ENCODE measurements around the gene FAM171A2. TPM values are rescaled to one million over a fixed set of nuclear protein-coding genes. Genes with fewer than 3 reads are reported as not detected.

Gene FAM171A2
- total RNA-seq, 4 donors from 2014 or later = 0.66 to 6.2 (median 1.1) TPM

DNA sequence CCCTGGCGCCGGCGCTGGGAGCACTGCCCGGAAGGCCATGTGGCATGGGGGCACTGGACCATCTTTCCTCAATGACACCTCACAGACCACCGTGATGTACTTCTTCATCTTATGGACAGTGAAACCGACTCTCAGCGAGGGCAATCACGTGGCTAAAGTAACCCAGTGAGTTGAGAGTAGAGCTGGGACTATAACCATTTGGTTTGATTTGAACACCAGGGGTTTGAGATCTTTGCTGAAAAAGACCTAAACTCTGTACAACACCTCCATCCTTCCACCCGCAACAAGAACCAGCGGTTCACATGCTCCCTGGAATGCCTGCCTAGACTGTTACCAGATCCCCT, 22.5 kb upstream of the FAM171A2 start:
- TF ChIP-seq, protein P1, sequence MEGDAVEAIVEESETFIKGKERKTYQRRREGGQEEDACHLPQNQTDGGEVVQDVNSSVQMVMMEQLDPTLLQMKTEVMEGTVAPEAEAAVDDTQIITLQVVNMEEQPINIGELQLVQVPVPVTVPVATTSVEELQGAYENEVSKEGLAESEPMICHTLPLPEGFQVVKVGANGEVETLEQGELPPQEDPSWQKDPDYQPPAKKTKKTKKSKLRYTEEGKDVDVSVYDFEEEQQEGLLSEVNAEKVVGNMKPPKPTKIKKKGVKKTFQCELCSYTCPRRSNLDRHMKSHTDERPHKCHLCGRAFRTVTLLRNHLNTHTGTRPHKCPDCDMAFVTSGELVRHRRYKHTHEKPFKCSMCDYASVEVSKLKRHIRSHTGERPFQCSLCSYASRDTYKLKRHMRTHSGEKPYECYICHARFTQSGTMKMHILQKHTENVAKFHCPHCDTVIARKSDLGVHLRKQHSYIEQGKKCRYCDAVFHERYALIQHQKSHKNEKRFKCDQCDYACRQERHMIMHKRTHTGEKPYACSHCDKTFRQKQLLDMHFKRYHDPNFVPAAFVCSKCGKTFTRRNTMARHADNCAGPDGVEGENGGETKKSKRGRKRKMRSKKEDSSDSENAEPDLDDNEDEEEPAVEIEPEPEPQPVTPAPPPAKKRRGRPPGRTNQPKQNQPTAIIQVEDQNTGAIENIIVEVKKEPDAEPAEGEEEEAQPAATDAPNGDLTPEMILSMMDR (IDR thresholded peaks at IDR 0.05; ENCODE audit: low read depth) = no peak

DNA sequence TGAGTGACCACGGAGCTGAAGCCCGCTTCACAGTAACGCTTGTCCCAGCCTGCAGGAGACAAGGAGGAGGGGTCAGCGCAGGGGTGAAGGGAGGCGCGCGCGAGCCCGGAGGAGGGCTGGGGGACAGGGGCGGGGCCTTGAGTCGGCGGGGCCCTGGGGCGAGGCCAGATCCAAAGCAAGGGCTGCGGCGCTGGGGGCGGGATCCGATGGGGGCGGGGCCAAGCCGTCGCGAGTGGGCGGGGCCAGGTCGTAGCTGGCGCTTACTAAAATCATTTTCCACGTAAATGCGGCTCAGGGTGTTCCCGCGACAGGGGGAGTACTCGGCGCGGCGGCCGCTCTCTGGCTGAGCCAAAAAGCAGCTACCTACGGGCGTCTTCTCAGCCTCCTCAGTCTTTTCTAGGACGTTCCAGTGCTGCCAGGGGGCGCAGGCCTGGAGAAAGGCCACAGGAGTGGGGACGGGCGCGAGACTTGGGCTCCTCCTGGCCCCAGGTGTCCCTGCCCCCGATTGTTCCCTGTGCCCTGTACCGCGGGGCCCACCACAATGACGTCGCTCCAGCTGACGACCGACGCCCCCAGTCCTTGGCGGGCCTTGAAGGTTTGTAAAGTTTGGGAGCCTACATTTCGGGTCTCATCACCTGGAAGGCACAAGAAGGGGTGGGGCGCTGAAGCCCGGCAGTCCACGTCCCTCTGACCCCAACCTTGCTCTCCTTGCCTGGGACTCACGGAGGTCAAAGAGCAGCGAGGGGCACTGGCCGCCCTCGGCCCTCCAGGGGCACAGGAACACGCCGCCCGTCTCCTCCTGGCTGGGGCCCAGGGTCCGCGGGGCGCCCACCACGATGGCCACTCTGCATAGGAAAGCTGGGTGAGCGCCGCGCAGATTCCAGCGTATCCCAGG, 21.9 kb upstream of the FAM171A2 start:
- TF ChIP-seq, protein P1 (IDR thresholded peaks at IDR 0.05; ENCODE audit: low read depth) = no peak

DNA sequence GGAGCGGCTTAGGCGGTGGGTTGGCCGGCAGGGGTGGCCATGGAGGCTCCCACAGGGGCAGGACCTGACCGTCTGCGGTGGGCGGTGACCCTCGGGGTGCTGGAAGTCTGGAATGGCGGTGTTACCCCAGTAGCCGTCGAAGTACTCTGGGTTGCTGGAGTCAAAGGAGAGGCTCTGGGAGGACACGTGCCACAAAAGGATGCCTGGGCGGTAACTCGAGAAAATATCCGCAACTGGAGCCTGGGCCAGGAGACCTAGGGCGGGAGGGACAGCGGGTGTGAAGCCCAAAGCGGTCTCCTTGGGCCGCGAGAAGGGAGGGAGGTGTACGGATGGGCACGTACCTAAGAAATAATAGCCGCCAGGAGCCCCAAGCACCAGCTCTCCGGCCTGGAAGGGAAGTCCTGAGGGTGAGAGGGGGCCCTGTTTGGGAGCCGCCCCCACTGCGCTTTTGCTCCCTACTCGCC, 21.2 kb upstream of the FAM171A2 start:
- TF ChIP-seq, protein P1 (IDR thresholded peaks at IDR 0.05; ENCODE audit: low read depth) = no peak

DNA sequence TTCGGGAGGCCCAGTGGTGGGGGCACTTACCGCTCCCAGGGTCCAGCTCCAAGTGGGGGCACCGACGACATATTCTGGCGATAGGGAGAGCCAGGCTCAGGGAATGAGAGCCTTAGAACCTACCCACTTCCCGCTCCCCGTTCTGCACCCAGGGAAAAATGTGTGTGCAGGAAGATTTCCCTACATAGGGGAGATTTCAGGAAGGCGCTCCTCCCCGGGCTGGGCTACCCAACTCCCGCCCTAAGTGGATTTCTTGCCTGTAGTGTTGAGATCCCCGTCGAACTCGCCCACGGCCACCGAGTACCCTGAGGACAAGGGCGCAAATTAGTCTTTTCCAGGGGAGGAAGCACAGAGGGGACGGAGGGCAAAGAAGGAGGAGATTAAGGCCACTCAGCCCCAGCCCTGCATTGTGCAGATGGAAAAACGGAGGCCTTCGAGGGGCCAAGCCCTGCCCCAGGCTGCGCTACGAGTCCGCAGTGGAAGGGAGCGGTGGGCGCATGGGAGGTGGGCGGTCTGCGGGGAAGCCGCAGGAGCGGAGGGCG, 20.7 kb upstream of the FAM171A2 start:
- TF ChIP-seq, protein P1 (IDR thresholded peaks at IDR 0.05; ENCODE audit: low read depth) = no peak

DNA sequence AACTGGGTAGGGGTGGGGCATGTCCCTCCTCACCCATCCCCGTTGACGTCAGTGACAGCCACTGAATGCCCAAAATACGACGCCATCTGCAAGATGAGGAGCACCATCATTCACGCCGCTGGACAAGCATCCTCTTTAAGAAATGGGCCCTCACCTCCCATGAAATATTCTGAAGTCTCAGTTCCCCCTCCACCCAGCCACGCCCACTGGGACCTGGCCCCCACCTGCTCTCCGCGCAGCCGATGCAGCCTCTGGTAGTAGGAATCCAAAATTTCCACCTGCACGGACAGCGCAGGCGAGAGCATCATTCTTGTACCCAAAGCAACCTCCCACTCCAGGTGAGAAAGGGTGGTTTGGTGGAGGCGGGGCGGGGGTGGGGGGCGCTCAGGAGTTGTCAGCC, 20.2 kb upstream of the FAM171A2 start:
- TF ChIP-seq, protein P1 (IDR thresholded peaks at IDR 0.05; ENCODE audit: low read depth) = no peak

DNA sequence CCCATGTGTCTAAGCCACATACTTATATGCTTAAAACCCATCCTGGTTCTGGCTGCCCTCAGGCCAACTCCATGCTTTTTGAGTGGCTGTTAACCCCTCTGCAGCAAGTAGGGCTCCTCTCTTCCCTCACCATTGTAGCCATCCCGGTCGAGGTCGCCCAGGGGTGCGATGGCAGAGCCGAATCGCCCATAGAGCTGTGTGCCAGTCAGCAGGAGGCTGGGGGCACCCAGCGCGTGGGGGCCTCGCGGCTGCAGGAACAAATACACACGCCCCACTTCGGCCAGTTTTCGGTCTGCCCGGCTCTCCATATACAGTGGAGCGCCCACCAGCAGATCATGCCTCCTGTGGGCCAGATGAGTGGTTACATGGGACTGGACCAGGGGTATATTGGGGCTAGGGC, 19.7 kb upstream of the FAM171A2 start:
- TF ChIP-seq, protein P1 (IDR thresholded peaks at IDR 0.05; ENCODE audit: low read depth) = no peak

DNA sequence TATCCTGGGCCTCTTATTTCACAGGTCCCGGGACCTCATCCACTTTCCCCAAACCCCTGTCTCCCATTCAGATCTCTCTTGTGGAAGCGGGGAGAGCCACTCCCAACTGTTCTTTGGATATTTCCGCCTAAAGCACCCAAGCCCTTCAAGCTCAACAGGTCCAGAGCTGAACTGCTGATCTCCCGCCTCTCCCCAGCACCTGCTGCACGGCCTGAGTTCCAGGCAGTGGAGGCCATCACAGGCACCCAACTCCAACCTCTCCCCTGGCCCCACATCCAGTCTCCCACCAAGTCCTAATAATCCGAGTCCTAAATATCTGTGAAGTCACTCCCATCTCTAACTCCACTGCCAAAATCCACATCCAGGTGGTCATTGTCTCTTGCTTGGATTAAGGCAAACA, 19.3 kb upstream of the FAM171A2 start:
- TF ChIP-seq, protein P1 (IDR thresholded peaks at IDR 0.05; ENCODE audit: low read depth) = no peak

All from subcutaneous adipose tissue (tissue), 4 donors.